GM12878 (cell line): ENCODE data around the gene MOB2. TPM values are rescaled to one million over a fixed set of nuclear protein-coding genes. Genes with fewer than 3 reads are reported as not detected.

Experiments
- ATAC-seq: fragments of 200-7000 bp; cut with Tn5 transposase; 3 replicates; pipeline ENCODE4 v1.9.1; 2020; ENCODE audit warnings: mild to moderate bottlenecking, moderate library complexity
- BruUV-seq: library from RNA; stranded (reverse); fragments of 400-500 nt; replicated peaks from 2 replicates; lab custom pipeline; 2021; lab: Mats Ljungman, UMichigan
- CTCF ChIA-PET: fragments of 300-600 bp; sonication (Branson Sonifier 250); formaldehyde crosslinking; extraction: SDS; loops from one replicate; lab custom pipeline; 2021; ENCODE audit warnings: inconsistent platforms; lab: Yijun Ruan, JAX
- POLR2A ChIA-PET: fragments of 350-600 bp; formaldehyde crosslinking; extraction: SDS; loops from one replicate; lab custom pipeline; 2021; ENCODE audit warnings: inconsistent platforms; lab: Charles Lee
- RAD21 ChIA-PET: fragments of 300-600 bp; sonication (Branson Sonifier 250); formaldehyde crosslinking; loops from one replicate; lab custom pipeline; 2023; ENCODE audit warnings: antibody characterized with exemption; ENCODE audit not compliant: unreplicated experiment; lab: Charles Lee
- SMC1A ChIA-PET: fragments of 300-600 bp; sonication (Branson Sonifier 250); formaldehyde crosslinking; loops from one replicate; lab custom pipeline; 2023; ENCODE audit not compliant: unreplicated experiment, uncharacterized antibody; lab: Charles Lee
- DNase-seq: peaks from one replicate; pipeline ENCODE4 v3.0.0-alpha.2; 2011; ENCODE audit warnings: low read depth, low spot score
- FAIRE-seq: peaks from 3 replicates; lab custom pipeline; 2011; peaks lifted over from hg19 to GRCh38; lab: Jason Lieb, UNC
- H2AFZ ChIP-seq: 2 replicates; pipeline ENCODE4 v1.6.0; 2011; ENCODE audit warnings: low read depth, low read length, control low read depth; ENCODE audit not compliant: control insufficient read depth
- H3K27ac ChIP-seq: 2 replicates; pipeline ENCODE4 v1.5.1; 2011; ENCODE audit warnings: control low read depth; ENCODE audit not compliant: control insufficient read depth, insufficient read depth
- H3K27me3 ChIP-seq, 2 experiments: replicated peaks in 1 of 2; 2 replicates each; pipeline versions ENCODE4 v1.6.0 to v1.6.1; 2011; ENCODE audit warnings: low read length in 1 of 2; ENCODE audit not compliant: control insufficient read depth in 2 of 2, insufficient read depth in 2 of 2
- H3K36me3 ChIP-seq, 2 experiments: 2 replicates each; pipeline ENCODE4 v1.5.1; 2011; ENCODE audit warnings: low read length in 1 of 2; ENCODE audit not compliant: control insufficient read depth in 2 of 2, insufficient read depth in 2 of 2
- H3K4me1 ChIP-seq: 2 replicates; pipeline ENCODE4 v1.6.1; 2011; ENCODE audit warnings: mild to moderate bottlenecking, low read length, moderate library complexity, mixed read lengths; ENCODE audit not compliant: control insufficient read depth, insufficient read depth
- H3K4me2 ChIP-seq: 2 replicates; pipeline ENCODE4 v1.6.0; 2011; ENCODE audit warnings: control low read depth; ENCODE audit not compliant: control insufficient read depth, insufficient read depth
- H3K4me3 ChIP-seq: fragments of 200-600 bp; sonication (generic); 2 replicates; pipeline ENCODE4 v1.5.1; 2016
- H3K79me2 ChIP-seq: 2 replicates; pipeline ENCODE4 v1.6.0; 2011; ENCODE audit warnings: low read length; ENCODE audit not compliant: control insufficient read depth, insufficient read depth
- H3K9ac ChIP-seq: 2 replicates; pipeline ENCODE4 v1.8.0; 2011; ENCODE audit warnings: low read length, control low read depth, mixed read lengths; ENCODE audit not compliant: control insufficient read depth, insufficient read depth
- H3K9me3 ChIP-seq: replicated peaks from 3 replicates; pipeline ENCODE4 v1.5.1; 2011; ENCODE audit warnings: mild to moderate bottlenecking, low read length; ENCODE audit not compliant: control insufficient read depth, insufficient read depth
- H4K20me1 ChIP-seq: 2 replicates; pipeline ENCODE4 v1.6.0; 2011; ENCODE audit not compliant: control insufficient read depth, insufficient read depth
- BMI1 ChIP-seq: fragments of 450-650 bp; IDR thresholded peaks from 2 replicates; pipeline ENCODE4 v1.6.1; 2016; ENCODE audit warnings: mild to moderate bottlenecking, moderate library complexity, borderline replicate concordance
- CTCF ChIP-seq, 3 experiments: IDR thresholded peaks in 2 of 3; conservative IDR thresholded peaks in 1 of 3; 2 replicates each; pipeline ENCODE4 v1.5.1; 2011; ENCODE audit warnings: low read depth in 3 of 3, low read length in 3 of 3, mild to moderate bottlenecking in 3 of 3, control low read depth in 2 of 3, moderate library complexity in 2 of 3, inconsistent platforms in 1 of 3, mixed read lengths in 1 of 3; ENCODE audit not compliant: control insufficient read depth in 2 of 3, insufficient read depth in 1 of 3; ENCODE audit errors: extremely low read depth in 1 of 3
- EP300 ChIP-seq, 2 experiments: fragments of 150-350 bp in 1 of 2; IDR thresholded peaks; 2 replicates each; pipeline ENCODE4 v1.6.1; 2011 to 2012; ENCODE audit warnings: low read depth in 2 of 2, low read length in 2 of 2, borderline replicate concordance in 1 of 2, improper control_type of control experiment in 1 of 2, inconsistent platforms in 1 of 2; ENCODE audit not compliant: control insufficient read depth in 1 of 2
- IKZF1 ChIP-seq: fragments of 450-650 bp; conservative IDR thresholded peaks from 2 replicates; pipeline ENCODE4 v1.6.1; 2017; ENCODE audit warnings: antibody characterized with exemption, mild to moderate bottlenecking
- PML ChIP-seq: IDR thresholded peaks from 2 replicates; pipeline ENCODE4 v1.6.1; 2012; ENCODE audit warnings: low read length, inconsistent platforms
- RELA ChIP-seq: fragments of 450-650 bp; IDR thresholded peaks from 2 replicates; pipeline ENCODE4 v1.8.0; 2014; ENCODE audit warnings: borderline replicate concordance; ENCODE audit not compliant: partially characterized antibody
- SMC3 ChIP-seq: IDR thresholded peaks from 2 replicates; pipeline ENCODE4 v1.6.1; 2011; ENCODE audit warnings: low read length, improper control_type of control experiment, borderline replicate concordance
- SREBF2 ChIP-seq: IDR thresholded peaks from 2 replicates; pipeline ENCODE4 v1.6.1; 2012; ENCODE audit warnings: mild to moderate bottlenecking, low read length
- ZNF384 ChIP-seq: IDR thresholded peaks from 2 replicates; pipeline ENCODE4 v1.6.1; 2012; ENCODE audit warnings: low read depth, mild to moderate bottlenecking, low read length, improper control_type of control experiment, borderline replicate concordance
- WGBS: methylation state at CpG from one replicate; pipeline ENCODE4 v1.1.6; 2016; ENCODE audit warnings: low lambda C conversion rate; ENCODE audit not compliant: insufficient replicate concordance, insufficient coverage; ENCODE audit errors: missing lambda C conversion rate; 5-methylcytosine and 5-hydroxymethylcytosine counted together
- in situ Hi-C: fragments of 300-500 bp; cut with MboI; formaldehyde crosslinking; loops from 9 replicates; pipeline ENCODE4 v1.14.3; 2018; ENCODE audit warnings: mixed read lengths
- intact Hi-C: fragments of 100-400 bp; cut with micrococcal nuclease; formaldehyde crosslinking; loops from one replicate; pipeline ENCODE4 v1.14.2; 2022; ENCODE audit not compliant: unreplicated experiment
- polyA plus RNA-seq, 11 experiments: library from polyadenylated mRNA; depleted of rRNA in 4 of 11; unstranded in 6 of 11; stranded (reverse) in 5 of 11; fragments of >200 nt; fragmentation: Nextera tagmentation in 4 of 11; fragmentation: Illumina TruSeq in 1 of 11; extraction: Ambion mirVana in 4 of 11; extraction: Trizol in 1 of 11; gene quantifications; 1 replicate in 1 of 11; 2 replicates in 10 of 11; pipeline versions ENCODE4 v1.2.1 to v1.2.3, GENCODE V29; 2011 to 2016; ENCODE audit warnings: inconsistent platforms in 2 of 11, missing spikeins in 2 of 11, low read depth in 1 of 11
- total RNA-seq, 4 experiments: library from RNA; depleted of rRNA in 3 of 4; stranded (reverse); fragments of >200 nt in 3 of 4; fragmentation: Illumina TruSeq in 1 of 4; extraction: Trizol in 1 of 4; gene quantifications; 2 replicates each; pipeline versions ENCODE4 v1.2.1 to v1.2.3, GENCODE V29; 2013 to 2021

The MOB2 gene
- total and polyA plus RNA-seq, 10 of the 15 experiments (the other 5 are each of a cell fraction or from before 2014, with no cell fraction given), result 0.10 to 34.6 (median 15.5) TPM

GRCh38 chr11:1534682-1535081 lies 48.1 kb upstream of the MOB2 start:
- in situ Hi-C loops, result no loop called here
- H4K20me1 ChIP-seq, result peaks cover 7% of the 10 kb centered on the region; the same call in 1 of the 2 replicates
- intact Hi-C loops, result no loop called here
- WGBS, result 91% methylated on average over 14 of the region's 14 CpGs
- no peaks in the 10 kb centered on the region; a peak in 1 of 4 replicates for H3K27me3 ChIP-seq
- H3K79me2 ChIP-seq, result peaks cover 8% of the 10 kb centered on the region
- H3K9me3 ChIP-seq, result no peaks in the 10 kb centered on the region
- no TSS peak for BruUV-seq
- no peaks in the 10 kb centered on the region for H3K4me1 ChIP-seq
- H3K4me2 ChIP-seq, result no peak overlapping the region
- FAIRE-seq (no peak), ATAC-seq (no peak), DNase-seq (no peak)
- TF ChIP-seq SMC3 (no peak), BMI1 (no peak), IKZF1 (no peak)
- SMC1A ChIA-PET, result no interaction called here
- peaks cover 0 to 3% of the 10 kb centered on the region in 2 experiments; a peak in 2 of 4 replicates for H3K36me3 ChIP-seq
- no peak overlapping the region for H3K9ac ChIP-seq
- no peak overlapping the region for H3K27ac ChIP-seq
- POLR2A ChIA-PET, result interaction anchor here (1.2 kb wide), 1 partner anchor 13 kb away, joined by 3 read pairs; no protein-coding TSS in a partner anchor
- H3K4me3 ChIP-seq, result no peak overlapping the region
- no peak overlapping the region for H2AFZ ChIP-seq
- CTCF ChIA-PET, result no interaction called here
- RAD21 ChIA-PET, result no interaction called here

DNA sequence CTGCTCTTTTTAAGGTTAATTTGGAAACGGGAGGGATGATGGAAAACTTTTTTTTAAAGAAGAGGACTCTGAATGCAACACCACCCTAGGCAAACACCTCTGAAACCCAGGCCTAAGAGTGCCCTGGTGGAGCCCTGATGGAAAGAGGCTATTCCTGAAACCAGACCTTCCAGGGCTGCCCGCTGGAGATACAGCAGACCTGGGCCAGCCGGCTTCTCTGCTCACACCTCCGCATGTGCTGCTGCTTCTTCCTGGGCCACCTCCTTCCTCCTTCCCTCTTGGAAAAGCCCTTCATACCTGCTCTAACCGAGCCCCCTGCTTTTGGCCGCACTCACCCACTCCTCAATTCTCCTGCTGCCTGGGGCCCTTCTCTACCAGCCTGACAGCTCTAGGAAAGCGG lies 47.6 kb upstream of the MOB2 start:
- Histone ChIP-seq H3K79me2 (peaks cover 8% of the 10 kb centered on the region), H3K4me3 (no peak overlapping the region), H3K27ac (no peak overlapping the region), H3K4me1 (no peaks in the 10 kb centered on the region), H2AFZ (no peak overlapping the region), H3K9me3 (no peaks in the 10 kb centered on the region), H3K9ac (no peak overlapping the region), H4K20me1 (peaks cover 7% of the 10 kb centered on the region; the same call in 1 of the 2 replicates), H3K36me3 (peaks cover 0 to 3% of the 10 kb centered on the region in 2 experiments; a peak in 2 of 4 replicates), H3K27me3 (no peaks in the 10 kb centered on the region), H3K4me2 (no peak overlapping the region)
- ChIA-PET RAD21 (no interaction called here), SMC1A (no interaction called here), CTCF (no interaction called here), POLR2A (no interaction called here)
- no TSS peak for BruUV-seq
- TF ChIP-seq EP300 (IDR thresholded peaks at IDR 0.05; ENCODE audit: borderline replicate concordance in 1 of 2, control insufficient read depth in 1 of 2, low read depth in 2 of 2, low read length in 2 of 2), result no peak
- no peak for TF ChIP-seq CTCF (IDR thresholded peaks at IDR 0.05 in 2 of 3, conservative IDR thresholded peaks at IDR 0.05 in 1 of 3; ENCODE audit: control insufficient read depth in 2 of 3, extremely low read depth in 1 of 3, insufficient read depth in 1 of 3, low read depth in 3 of 3, low read length in 3 of 3)
- TF ChIP-seq RELA, result no peak
- TF ChIP-seq PML, result no peak
- no peak for TF ChIP-seq ZNF384
- no peak for TF ChIP-seq SREBF2
- intact Hi-C loops (no loop called here), in situ Hi-C loops (no loop called here)
- no peak for FAIRE-seq
- ATAC-seq, result no peak
- no peak for DNase-seq
- WGBS, result 87% methylated on average over 7 of the region's 7 CpGs
